Fibroblast of the aortic adventitia (primary cell): Measurements from ENCODE around the gene KCNH2. TPM values are rescaled to one million over a fixed set of nuclear protein-coding genes. Genes with fewer than 3 reads are reported as not detected.

Source experiments
- DNase-seq: peaks from one replicate; pipeline ENCODE4 v3.0.0-alpha.2; 2010; ENCODE audit warnings: low read depth
- H3K4me3 ChIP-seq: 2 replicates; pipeline ENCODE4 v1.5.1; 2011; ENCODE audit warnings: low read depth, mild to moderate bottlenecking, control low read depth, low read length, moderate library complexity
- total RNA-seq: library from RNA; depleted of rRNA; stranded (reverse); fragments of >200 nt; gene quantifications from 2 replicates; pipeline ENCODE4 v1.2.3, GENCODE V29; 2012; ENCODE audit warnings: low replicate concordance
- TF ChIP-seq, protein P1 (sequence below): IDR thresholded peaks from 2 replicates; pipeline ENCODE4 v1.5.1; 2011; ENCODE audit warnings: mild to moderate bottlenecking, low read length, control low read depth, inconsistent platforms; ENCODE audit not compliant: insufficient read depth

KCNH2 gene
- total RNA-seq, 1 donor = not detected

DNA sequence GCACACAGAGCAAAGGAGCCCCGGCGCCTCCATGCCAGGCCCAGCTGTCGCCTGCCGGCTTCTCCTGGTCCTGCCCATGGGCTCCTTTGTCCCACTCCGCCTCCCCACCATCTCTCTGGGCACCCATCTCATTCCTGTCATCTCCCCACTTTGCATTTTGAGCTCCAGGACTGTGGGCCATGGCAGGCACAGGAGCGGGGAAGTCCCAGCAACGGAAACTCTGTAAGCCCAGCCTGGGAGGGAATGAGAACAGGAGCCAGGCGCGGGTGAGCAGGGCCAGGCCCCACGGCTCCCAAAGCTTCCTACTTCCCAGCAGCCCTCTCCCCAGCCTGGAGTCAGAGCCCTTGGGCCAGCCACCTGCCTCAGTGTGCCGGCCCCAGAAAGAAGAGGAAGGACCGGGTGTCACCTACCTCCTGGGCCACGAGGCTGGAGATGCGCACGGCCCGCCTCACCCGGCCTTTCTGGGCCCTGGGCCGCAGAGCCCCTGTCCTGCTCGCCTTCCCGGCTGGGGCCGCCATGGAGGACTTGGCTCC, 23.1 kb downstream of the KCNH2 start:
- no peak overlapping the region for H3K4me3 ChIP-seq

GRCh38 chr7:150954201-150954985, 23.7 kb downstream of the KCNH2 start:
- TF ChIP-seq, protein P1, sequence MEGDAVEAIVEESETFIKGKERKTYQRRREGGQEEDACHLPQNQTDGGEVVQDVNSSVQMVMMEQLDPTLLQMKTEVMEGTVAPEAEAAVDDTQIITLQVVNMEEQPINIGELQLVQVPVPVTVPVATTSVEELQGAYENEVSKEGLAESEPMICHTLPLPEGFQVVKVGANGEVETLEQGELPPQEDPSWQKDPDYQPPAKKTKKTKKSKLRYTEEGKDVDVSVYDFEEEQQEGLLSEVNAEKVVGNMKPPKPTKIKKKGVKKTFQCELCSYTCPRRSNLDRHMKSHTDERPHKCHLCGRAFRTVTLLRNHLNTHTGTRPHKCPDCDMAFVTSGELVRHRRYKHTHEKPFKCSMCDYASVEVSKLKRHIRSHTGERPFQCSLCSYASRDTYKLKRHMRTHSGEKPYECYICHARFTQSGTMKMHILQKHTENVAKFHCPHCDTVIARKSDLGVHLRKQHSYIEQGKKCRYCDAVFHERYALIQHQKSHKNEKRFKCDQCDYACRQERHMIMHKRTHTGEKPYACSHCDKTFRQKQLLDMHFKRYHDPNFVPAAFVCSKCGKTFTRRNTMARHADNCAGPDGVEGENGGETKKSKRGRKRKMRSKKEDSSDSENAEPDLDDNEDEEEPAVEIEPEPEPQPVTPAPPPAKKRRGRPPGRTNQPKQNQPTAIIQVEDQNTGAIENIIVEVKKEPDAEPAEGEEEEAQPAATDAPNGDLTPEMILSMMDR = no peak
- no peak for DNase-seq
- H3K4me3 ChIP-seq = no peak overlapping the region

More for the DNA sequence above, 23.1 kb downstream of the KCNH2 start:
- TF ChIP-seq, protein P1 = no peak
- DNase-seq = no peak

- DNase-seq = no peak
- no peak overlapping the region for H3K4me3 ChIP-seq
- TF ChIP-seq, protein P1 = no peak
Measured at GRCh38 chr7:150953061-150953997, 24.8 kb downstream of the KCNH2 start.

- no peak overlapping the region for H3K4me3 ChIP-seq
- TF ChIP-seq, protein P1 = no peak
- no peak for DNase-seq
Measured at GRCh38 chr7:150952331-150953050, 25.6 kb downstream of the KCNH2 start.

- H3K4me3 ChIP-seq = no peak overlapping the region
- DNase-seq = no peak
- TF ChIP-seq, protein P1 = no peak
Measured at GRCh38 chr7:150951521-150951920, 26.6 kb downstream of the KCNH2 start.

DNA sequence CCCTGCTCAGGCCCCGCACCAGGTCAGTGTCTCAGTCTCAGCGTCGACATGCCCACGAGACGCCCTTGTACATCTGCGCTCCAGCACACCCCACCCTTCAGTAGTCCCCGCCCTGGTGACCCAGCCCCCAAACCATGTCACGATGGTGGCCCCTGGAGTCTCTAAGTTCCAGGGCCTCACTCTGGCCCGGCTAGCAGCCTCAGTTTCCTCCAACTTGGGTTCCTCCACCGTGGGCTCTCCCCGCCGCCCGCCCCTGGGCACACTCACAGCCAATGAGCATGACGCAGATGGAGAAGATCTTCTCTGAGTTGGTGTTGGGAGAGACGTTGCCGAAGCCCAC, 27.0 kb downstream of the KCNH2 start:
- TF ChIP-seq, protein P1 = no peak
- DNase-seq = no peak
- no peak overlapping the region for H3K4me3 ChIP-seq
